Posterior cingulate gyrus (tissue), 11 donors: ENCODE measurements around the gene UST.
"Not testable (repeated sequence)": the region's sequence is repeated elsewhere in the genome, so short reads cannot be mapped to it uniquely, and the experiment has no call there.

Experiments used
- DNase-seq, 10 donors: peaks; one replicate each; pipeline versions ENCODE4 v3.0.0 to v3.0.0-alpha.2; 2020 to 2021; ENCODE audit warnings: mixed read lengths in 3 of 10
- intact Hi-C: fragments of 100-400 bp; cut with DNase I; formaldehyde crosslinking; loops from one replicate; pipeline ENCODE4 v1.15.1; 2023

Gene UST

GRCh38 chr6:148890096-148890495, 143.3 kb downstream of the UST start:
- intact Hi-C loops = no loop called here
- DNase-seq = no peak

- no peak for DNase-seq
- intact Hi-C loops = no loop called here
Measured at GRCh38 chr6:148890652-148891404, 144.0 kb downstream of the UST start.

GRCh38 chr6:148891405-148891783, 144.6 kb downstream of the UST start:
- intact Hi-C loops = no loop called here
- no peak for DNase-seq

GRCh38 chr6:148892247-148892646, 145.4 kb downstream of the UST start:
- no peak for DNase-seq
- intact Hi-C loops = no loop called here

GRCh38 chr6:148893073-148893472, 146.2 kb downstream of the UST start:
- no peak for DNase-seq
- intact Hi-C loops = no loop called here

GRCh38 chr6:148893481-148893880, 146.7 kb downstream of the UST start:
- DNase-seq = no peak
- intact Hi-C loops = no loop called here

GRCh38 chr6:148898376-148899014, 151.7 kb downstream of the UST start:
- intact Hi-C loops = no loop called here

GRCh38 chr6:148904896-148905870, 158.4 kb downstream of the UST start:
- no peak for DNase-seq
- intact Hi-C loops = no loop called here

More at GRCh38 chr6:148898376-148899014, 151.7 kb downstream of the UST start:
- no peak for DNase-seq

GRCh38 chr6:148905901-148906300, 159.1 kb downstream of the UST start:
- intact Hi-C loops = no loop called here
- no peak for DNase-seq

- intact Hi-C loops = no loop called here
- no peak for DNase-seq
Measured at GRCh38 chr6:148906386-148906785, 159.6 kb downstream of the UST start.

- intact Hi-C loops = no loop called here
- no peak for DNase-seq
Measured at GRCh38 chr6:148907573-148907972, 160.7 kb downstream of the UST start.

GRCh38 chr6:148912252-148912651, 165.4 kb downstream of the UST start:
- no peak for DNase-seq
- intact Hi-C loops = no loop called here

GRCh38 chr6:148915810-148916209, 169.0 kb downstream of the UST start:
- DNase-seq = no peak

GRCh38 chr6:148916485-148916884, 169.7 kb downstream of the UST start:
- intact Hi-C loops, DNase-seq: not testable (repeated sequence)

More at GRCh38 chr6:148915810-148916209, 169.0 kb downstream of the UST start:
- intact Hi-C loops = no loop called here

- intact Hi-C loops = no loop called here
- DNase-seq = no peak
Measured at GRCh38 chr6:148924226-148925012, 177.6 kb downstream of the UST start.

GRCh38 chr6:148925701-148926100, 178.9 kb downstream of the UST start:
- no peak for DNase-seq
- intact Hi-C loops = no loop called here

GRCh38 chr6:148926478-148926877, 179.6 kb downstream of the UST start:
- DNase-seq = no peak
- intact Hi-C loops = no loop called here

- DNase-seq = no peak
- intact Hi-C loops = no loop called here
Measured at GRCh38 chr6:148927586-148927985, 180.8 kb downstream of the UST start.

GRCh38 chr6:148928811-148929210, 182.0 kb downstream of the UST start:
- DNase-seq = no peak
- intact Hi-C loops = no loop called here

GRCh38 chr6:148932208-148932607, 185.4 kb downstream of the UST start:
- no peak for DNase-seq
- intact Hi-C loops = no loop called here
